HepG2 (cell line): ENCODE data around the gene RNF168. TPM values are rescaled to one million over a fixed set of nuclear protein-coding genes. Genes with fewer than 3 reads are reported as not detected.

Source experiments
- CENPT ChIP-seq: sonication (generic); formaldehyde crosslinking; IDR thresholded peaks from 2 replicates; pipeline ENCODE4 v1.8.0; 2022; ENCODE audit warnings: low read depth, mild to moderate bottlenecking, moderate library complexity, missing genetic modification reagents
- DPF2 ChIP-seq: sonication (generic); formaldehyde crosslinking; IDR thresholded peaks from 2 replicates; pipeline ENCODE4 v1.4.0; 2020; ENCODE audit warnings: mild to moderate bottlenecking, low read depth, missing genetic modification reagents, borderline replicate concordance
- MXI1 ChIP-seq: IDR thresholded peaks from 3 replicates; pipeline ENCODE4 v1.6.1; 2012; ENCODE audit warnings: low read depth, low read length, inconsistent platforms, borderline replicate concordance
- NFIC ChIP-seq: IDR thresholded peaks from 2 replicates; pipeline ENCODE4 v1.6.1; 2012; ENCODE audit warnings: mild to moderate bottlenecking, low read length, inconsistent platforms
- POLR2A ChIP-seq, 2 experiments: IDR thresholded peaks; 2 replicates each; pipeline ENCODE4 v1.6.1; 2011; ENCODE audit warnings: low read depth in 2 of 2, low read length in 2 of 2, mild to moderate bottlenecking in 1 of 2, moderate library complexity in 1 of 2; ENCODE audit not compliant: insufficient read depth in 1 of 2
- PPARG ChIP-seq: conservative IDR thresholded peaks from 2 replicates; pipeline ENCODE4 v1.6.1; 2016; ENCODE audit warnings: missing biosample characterization, missing genetic modification reagents
- REXO4 ChIP-seq: sonication (generic); formaldehyde crosslinking; IDR thresholded peaks from 2 replicates; pipeline ENCODE4 v1.8.0; 2022; ENCODE audit warnings: missing genetic modification reagents, mild to moderate bottlenecking, borderline replicate concordance
- RNF2 ChIP-seq: fragments of 450-650 bp; conservative IDR thresholded peaks from 2 replicates; pipeline ENCODE4 v1.6.1; 2016; ENCODE audit warnings: low read depth
- RXRA ChIP-seq: sonication (generic); formaldehyde crosslinking; IDR thresholded peaks from 2 replicates; pipeline ENCODE4 v1.5.1; 2020; ENCODE audit warnings: missing genetic modification reagents
- SNAPC2 ChIP-seq: sonication (generic); formaldehyde crosslinking; IDR thresholded peaks from 2 replicates; pipeline ENCODE4 v1.8.1; 2022; ENCODE audit warnings: mild to moderate bottlenecking, missing genetic modification reagents
- TFDP2 ChIP-seq: sonication (generic); formaldehyde crosslinking; IDR thresholded peaks from 2 replicates; pipeline ENCODE4 v1.4.0; 2020; ENCODE audit warnings: missing genetic modification reagents
- THAP11 ChIP-seq: IDR thresholded peaks from 2 replicates; pipeline ENCODE4 v1.6.1; 2016; ENCODE audit warnings: missing biosample characterization, missing genetic modification reagents
- TOE1 ChIP-seq: sonication (generic); formaldehyde crosslinking; IDR thresholded peaks from 2 replicates; pipeline ENCODE4 v1.4.0; 2020; ENCODE audit warnings: mild to moderate bottlenecking, missing genetic modification reagents
- ZNF354B ChIP-seq: sonication (generic); formaldehyde crosslinking; IDR thresholded peaks from 2 replicates; pipeline ENCODE4 v1.8.0; 2022; ENCODE audit warnings: mild to moderate bottlenecking, missing genetic modification reagents
- ZNF512B ChIP-seq: sonication (generic); formaldehyde crosslinking; IDR thresholded peaks from 2 replicates; pipeline ENCODE4 v1.5.1; 2020; ENCODE audit warnings: missing genetic modification reagents, mild to moderate bottlenecking, borderline replicate concordance
- ZNF766 ChIP-seq: sonication (generic); formaldehyde crosslinking; IDR thresholded peaks from 2 replicates; pipeline ENCODE4 v1.5.0; 2020; ENCODE audit warnings: missing genetic modification reagents, borderline replicate concordance
- polyA plus RNA-seq, 8 experiments: library from polyadenylated mRNA; depleted of rRNA in 3 of 8; stranded (reverse) in 7 of 8; unstranded in 1 of 8; fragments of >200 nt; fragmentation: Illumina TruSeq in 4 of 8; extraction: Trizol in 4 of 8; gene quantifications; 2 replicates each; pipeline versions ENCODE4 v1.2.1 to v1.2.3, GENCODE V29; 2011 to 2016; ENCODE audit warnings: low read depth in 4 of 8, missing spikeins in 1 of 8, mixed read lengths in 1 of 8; ENCODE audit not compliant: insufficient read depth in 1 of 8
- total RNA-seq, 5 experiments: library from RNA; depleted of rRNA; stranded (reverse); fragments of >200 nt; fragmentation: Illumina TruSeq; extraction: Trizol; gene quantifications; 2 replicates each; pipeline ENCODE4 v1.2.3, GENCODE V29; 2016; ENCODE audit warnings: low read depth in 1 of 5
- TF ChIP-seq, protein P1 (sequence below): sonication (generic); formaldehyde crosslinking; IDR thresholded peaks from 2 replicates; pipeline ENCODE4 v1.5.1; 2020; ENCODE audit warnings: mild to moderate bottlenecking, missing genetic modification reagents
- TF ChIP-seq, protein P2 (sequence below): sonication (generic); formaldehyde crosslinking; IDR thresholded peaks from 2 replicates; pipeline ENCODE4 v1.5.0; 2020; ENCODE audit warnings: mild to moderate bottlenecking, missing genetic modification reagents, borderline replicate concordance
- TF ChIP-seq, protein P3 (sequence below): IDR thresholded peaks from 2 replicates; pipeline ENCODE4 v1.6.1; 2016; ENCODE audit warnings: mild to moderate bottlenecking

RNF168 gene
- total and polyA plus RNA-seq, 2 of the 13 experiments (the other 11 are each of a cell fraction or from before 2014, with no cell fraction given) = 3.7 to 22.9 TPM

DNA sequence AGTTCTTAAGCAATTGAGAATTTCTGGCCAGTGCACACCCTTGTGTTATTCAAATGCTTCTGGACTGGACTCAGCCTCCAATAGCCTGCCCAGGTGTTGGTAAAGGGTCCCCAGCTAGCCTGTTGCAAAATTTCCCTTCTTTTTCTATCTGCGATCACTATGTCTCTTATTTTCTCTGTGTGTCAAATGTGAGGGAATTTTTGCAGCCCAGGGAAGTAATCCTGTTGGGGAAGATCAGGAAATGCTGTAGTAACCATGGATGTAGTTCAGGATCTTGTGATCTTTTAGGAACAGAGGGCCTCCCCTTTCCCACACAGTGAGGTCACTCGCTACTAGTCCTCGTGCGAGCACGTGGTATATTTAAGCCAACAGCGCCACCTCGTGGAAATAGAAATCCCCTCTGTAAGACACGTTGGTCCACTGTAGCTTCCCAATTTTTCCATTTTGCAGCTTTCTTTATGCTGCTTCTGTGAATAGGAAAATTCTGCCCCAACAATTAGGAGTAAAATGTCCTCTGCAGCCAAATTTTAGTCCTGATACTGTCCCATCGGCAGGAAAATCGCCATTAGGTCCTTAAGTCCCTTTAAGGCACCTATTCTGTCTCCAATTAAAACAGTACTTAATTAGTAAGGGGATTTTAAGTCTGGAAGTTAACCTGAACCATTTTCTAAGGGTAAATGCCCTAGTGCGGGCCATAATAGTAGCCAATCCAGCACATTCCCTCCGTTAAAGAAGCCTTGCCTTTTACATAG, 15.6 kb upstream of the RNF168 start (continued):
- TF ChIP-seq, protein P1, sequence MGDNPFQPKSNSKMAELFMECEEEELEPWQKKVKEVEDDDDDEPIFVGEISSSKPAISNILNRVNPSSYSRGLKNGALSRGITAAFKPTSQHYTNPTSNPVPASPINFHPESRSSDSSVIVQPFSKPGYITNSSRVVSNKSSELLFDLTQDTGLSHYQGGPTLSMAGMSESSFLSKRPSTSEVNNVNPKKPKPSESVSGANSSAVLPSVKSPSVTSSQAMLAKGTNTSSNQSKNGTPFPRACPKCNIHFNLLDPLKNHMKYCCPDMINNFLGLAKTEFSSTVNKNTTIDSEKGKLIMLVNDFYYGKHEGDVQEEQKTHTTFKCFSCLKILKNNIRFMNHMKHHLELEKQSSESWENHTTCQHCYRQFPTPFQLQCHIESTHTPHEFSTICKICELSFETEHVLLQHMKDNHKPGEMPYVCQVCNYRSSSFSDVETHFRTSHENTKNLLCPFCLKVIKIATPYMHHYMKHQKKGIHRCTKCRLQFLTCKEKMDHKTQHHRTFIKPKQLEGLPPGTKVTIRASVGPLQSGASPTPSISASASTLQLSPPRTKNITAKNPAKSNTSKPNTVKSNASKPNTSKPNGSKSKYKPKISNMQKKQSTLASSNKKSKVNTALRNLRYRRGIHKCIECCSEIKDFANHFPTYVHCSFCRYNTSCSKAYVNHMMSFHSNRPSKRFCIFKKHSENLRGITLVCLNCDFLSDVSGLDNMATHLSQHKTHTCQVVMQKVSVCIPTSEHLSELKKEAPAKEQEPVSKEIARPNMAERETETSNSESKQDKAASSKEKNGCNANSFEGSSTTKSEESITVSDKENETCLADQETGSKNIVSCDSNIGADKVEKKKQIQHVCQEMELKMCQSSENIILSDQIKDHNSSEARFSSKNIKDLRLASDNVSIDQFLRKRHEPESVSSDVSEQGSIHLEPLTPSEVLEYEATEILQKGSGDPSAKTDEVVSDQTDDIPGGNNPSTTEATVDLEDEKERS (CRISPR knock-in tag) = no peak
- TF ChIP-seq THAP11 (CRISPR knock-in tag) (peak; percentile 46; the same call in 1 of the 2 replicates), ZNF512B (CRISPR knock-in tag) (no peak), RNF2 (0 out of 2 replicates have a peak, but pooled peaks have one; percentile 45), DPF2 (no peak), RXRA (CRISPR knock-in tag) (no peak), SNAPC2 (no peak), NFIC (no peak), ZNF766 (CRISPR knock-in tag) (no peak), TFDP2 (CRISPR knock-in tag) (no peak), PPARG (CRISPR knock-in tag) (peak; percentile 34; the same call in 1 of the 2 replicates), CENPT (CRISPR knock-in tag) (no peak), REXO4 (no peak), MXI1 (peak; percentile 33; the same call in 1 of the 3 replicates), ZNF354B (CRISPR knock-in tag) (no peak), POLR2A (IDR thresholded peaks at IDR 0.05; ENCODE audit: insufficient read depth in 1 of 2, low read depth in 2 of 2, low read length in 2 of 2) (no peak), TOE1 (CRISPR knock-in tag) (no peak)
- TF ChIP-seq, protein P2, sequence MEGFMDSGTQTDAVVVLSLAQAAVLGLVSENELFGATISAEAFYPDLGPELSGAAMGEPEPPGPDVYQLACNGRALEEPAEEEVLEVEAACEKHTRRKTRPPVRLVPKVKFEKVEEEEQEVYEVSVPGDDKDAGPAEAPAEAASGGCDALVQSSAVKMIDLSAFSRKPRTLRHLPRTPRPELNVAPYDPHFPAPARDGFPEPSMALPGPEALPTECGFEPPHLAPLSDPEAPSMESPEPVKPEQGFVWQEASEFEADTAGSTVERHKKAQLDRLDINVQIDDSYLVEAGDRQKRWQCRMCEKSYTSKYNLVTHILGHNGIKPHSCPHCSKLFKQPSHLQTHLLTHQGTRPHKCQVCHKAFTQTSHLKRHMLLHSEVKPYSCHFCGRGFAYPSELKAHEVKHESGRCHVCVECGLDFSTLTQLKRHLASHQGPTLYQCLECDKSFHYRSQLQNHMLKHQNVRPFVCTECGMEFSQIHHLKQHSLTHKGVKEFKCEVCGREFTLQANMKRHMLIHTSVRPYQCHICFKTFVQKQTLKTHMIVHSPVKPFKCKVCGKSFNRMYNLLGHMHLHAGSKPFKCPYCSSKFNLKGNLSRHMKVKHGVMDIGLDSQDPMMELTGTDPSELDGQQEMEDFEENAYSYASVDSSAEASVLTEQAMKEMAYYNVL (CRISPR knock-in tag) = 0 out of 2 replicates have a peak, but pooled peaks have one; percentile 32
- TF ChIP-seq, protein P3, sequence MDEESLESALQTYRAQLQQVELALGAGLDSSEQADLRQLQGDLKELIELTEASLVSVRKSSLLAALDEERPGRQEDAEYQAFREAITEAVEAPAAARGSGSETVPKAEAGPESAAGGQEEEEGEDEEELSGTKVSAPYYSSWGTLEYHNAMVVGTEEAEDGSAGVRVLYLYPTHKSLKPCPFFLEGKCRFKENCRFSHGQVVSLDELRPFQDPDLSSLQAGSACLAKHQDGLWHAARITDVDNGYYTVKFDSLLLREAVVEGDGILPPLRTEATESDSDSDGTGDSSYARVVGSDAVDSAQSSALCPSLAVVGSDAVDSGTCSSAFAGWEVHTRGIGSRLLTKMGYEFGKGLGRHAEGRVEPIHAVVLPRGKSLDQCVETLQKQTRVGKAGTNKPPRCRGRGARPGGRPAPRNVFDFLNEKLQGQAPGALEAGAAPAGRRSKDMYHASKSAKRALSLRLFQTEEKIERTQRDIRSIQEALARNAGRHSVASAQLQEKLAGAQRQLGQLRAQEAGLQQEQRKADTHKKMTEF (CRISPR knock-in tag) = no peak
